Iris pigment epithelial cell (primary cell): ENCODE results near the gene PRRG4.
"Not testable (repeated sequence)": the region's sequence is repeated elsewhere in the genome, so short reads cannot be mapped to it uniquely, and the experiment has no call there.

Experiments
- DNase-seq: peaks from one replicate; pipeline ENCODE4 v3.0.0-alpha.2; 2011; ENCODE audit warnings: low read depth

Gene PRRG4

DNA sequence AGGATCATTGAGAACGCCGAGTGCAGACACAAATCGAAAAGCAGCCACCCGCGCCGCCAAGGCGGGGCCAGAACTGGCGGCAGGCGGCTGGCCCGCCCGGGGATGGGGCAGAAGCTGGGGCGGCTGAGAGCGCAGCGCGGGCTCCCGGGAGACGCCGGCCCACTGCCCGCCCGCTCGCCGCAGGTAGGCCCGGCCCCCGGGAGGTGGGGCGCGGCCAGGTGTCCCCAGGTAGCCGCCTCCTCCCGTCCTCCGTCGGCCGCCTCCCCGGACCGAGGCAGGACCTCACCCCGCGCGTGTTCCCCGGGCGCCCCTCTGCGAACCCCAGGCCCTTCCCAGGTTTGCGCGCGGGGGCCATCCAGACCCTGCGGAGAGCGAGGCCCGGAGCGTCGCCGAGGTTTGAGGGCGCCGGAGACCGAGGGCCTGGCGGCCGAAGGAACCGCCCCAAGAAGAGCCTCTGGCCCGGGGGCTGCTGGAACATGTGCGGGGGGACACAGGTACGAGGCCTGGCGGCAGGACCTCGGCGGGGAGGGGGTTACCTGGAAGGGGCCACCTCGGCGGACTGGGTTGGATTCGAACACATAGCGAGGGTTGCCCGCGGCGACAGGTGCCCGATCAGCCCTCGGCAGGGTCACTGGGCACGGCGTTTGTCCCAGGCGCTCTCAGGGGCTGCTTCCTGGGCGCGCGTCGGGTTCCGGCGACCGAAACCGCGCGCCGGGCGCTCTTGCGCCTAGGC lies at the start of gene PRRG4:
Gene PRRG4 (plus strand): TSS at position 248 of the 733 bp plus-strand sequence. CDS start 603 bp downstream, outside the sequence.
- peak; percentile 26 for DNase-seq

DNA sequence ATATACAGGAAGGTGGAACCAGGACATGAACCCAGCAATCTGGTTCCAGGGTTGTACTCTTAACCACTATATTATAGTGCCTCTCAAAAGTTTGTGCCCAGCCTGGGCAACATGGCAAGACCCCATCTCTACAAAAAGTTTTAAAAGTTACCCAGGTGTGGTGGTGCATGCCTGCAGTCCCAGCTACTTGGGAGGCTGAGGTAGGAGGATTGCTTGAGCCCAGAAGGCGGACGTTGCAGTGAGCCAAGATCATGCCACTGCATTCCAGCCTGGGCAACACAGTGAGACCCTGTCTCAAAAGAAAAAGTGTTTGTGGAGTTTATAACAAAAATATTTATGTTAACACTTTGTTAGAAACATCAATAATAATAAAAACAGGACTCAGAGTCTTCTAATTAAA lies 48.9 kb upstream of the PRRG4 start:
- DNase-seq, result not testable (repeated sequence)

DNA sequence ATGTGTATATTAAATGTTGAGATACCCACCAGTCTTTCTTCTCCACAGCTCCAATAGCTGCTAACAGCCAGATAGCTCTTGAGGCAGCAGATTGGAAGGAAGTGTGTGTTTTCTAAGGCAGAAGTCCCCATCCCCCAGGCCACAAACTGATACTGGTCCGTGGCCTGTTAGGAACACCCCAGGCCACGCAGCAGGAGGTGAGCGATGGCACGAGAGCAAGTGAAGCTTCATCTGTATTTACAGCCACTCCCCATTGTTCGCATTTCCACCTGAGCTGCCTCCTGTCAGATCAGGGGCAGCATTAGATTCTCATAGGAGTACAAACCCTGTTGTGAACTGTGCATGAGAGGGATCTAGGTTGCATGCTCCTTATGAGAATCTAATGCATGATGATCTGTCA lies 48.0 kb upstream of the PRRG4 start:
- no peak for DNase-seq

DNA sequence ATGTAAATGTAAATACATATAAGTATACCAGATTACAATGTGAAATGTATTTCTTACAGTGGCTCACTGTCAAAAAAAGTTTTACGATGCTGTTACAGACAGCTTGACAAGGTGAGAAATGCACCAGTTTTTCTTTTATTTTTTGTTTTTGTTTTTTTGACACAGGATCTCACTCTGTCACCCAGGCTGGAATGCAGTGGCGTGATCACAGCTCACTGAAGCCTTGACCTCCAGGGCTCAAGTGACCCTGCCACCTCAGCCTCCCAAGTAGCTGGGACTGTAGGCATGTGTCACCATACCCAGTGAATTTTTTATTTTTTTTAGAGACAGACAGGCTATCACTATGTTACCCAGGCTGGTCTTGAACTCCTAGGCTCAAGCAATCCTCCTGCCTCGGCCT lies 44.5 kb upstream of the PRRG4 start:
- no peak for DNase-seq

DNA sequence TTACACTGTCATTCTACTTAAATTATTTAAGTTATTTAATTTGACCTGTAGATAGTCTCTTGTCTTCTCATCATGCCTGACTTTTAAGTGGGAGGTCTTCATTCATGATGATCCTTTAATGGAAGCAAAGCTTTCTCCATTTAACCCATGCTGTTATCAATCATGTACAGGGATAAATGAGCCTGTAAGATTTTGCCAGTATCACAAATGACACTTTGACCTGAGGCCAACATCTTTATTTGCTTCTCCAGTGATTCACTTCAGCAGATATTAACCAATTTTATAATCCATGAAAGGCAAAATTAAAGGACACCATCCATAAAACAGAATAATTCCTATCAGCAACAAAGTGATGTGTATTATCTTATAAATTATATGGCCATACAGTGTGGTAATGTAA lies 42.9 kb upstream of the PRRG4 start:
- DNase-seq, result no peak

DNA sequence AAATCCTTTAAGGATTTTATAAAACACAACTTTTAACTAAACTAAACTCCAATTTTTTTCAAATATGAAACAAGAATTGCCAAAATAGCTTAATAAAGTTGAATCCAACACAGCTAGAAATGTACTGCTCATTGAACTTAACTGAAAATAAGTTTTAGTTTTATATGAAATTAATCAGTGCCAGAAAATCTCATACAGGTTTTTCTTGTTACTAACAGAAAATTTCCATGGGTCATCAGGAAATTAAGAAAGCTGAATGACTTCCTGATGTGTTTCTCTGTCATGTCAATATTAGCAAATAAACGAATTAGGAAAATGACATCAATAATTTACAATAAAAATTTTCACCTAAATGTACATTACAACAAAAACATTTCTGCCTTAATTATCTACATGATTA lies 38.8 kb upstream of the PRRG4 start:
- no peak for DNase-seq

DNA sequence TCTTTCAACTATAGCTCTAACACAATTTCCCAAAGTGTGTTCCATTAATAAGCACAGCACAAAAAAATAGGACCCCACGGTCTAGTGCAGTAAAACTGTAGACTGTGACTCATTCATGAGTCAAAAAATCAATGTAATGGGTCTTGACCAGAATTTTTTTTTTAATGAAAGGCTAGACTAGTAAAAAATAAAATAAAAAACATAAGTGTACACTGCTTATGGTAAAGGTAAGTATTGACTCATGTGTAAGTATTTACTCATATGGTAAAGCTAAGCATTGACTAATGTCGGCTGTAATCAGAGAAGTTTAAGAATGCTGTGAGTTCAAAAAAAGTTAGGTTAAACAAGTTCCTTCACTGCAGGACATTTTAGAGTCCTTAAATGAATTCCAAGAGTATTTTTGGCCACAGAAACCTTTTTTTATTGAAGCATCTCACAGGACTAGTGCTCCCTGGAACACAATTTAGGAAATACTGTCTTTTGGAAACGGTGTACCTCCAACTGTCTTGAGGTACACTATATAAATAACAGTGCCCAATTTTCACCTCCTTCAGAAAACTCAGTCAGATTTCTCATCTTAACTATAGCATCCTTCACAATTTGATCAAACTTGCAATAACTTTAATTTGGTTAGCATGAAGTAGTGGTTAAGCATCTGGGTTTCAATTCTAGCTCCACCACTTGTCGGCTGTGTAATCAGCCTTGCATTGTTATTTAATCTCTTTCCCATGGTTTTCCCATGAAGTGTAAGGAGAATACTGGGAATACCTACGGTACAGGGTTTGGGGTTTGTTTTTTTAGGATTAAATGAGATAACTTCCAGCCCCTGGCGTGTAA lies 37.4 kb upstream of the PRRG4 start:
- no peak for DNase-seq

DNA sequence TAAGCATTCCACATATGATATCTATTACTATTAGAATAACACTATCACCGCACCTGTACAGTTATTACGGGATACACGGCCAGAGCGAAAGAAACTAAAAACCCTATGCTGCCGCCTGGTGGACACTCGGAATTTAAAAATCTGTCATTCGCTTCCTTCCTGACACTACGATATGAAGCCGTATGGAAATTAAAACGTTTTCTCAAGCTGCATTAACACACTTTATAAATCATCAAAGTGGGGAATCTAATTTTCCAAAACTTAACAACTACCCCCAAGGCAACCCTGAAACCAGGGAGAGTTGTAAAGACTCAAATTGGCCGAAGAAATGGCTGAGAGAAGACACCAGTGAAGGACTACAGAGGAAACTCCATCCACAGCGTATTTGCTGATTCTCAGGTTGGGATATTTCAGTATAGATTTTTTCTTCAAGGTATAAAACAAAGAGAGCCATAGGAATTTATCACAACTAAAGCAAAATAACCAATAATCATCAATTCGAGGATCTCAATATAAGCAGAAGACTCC lies 36.7 kb upstream of the PRRG4 start:
- peak; percentile 28 for DNase-seq

DNA sequence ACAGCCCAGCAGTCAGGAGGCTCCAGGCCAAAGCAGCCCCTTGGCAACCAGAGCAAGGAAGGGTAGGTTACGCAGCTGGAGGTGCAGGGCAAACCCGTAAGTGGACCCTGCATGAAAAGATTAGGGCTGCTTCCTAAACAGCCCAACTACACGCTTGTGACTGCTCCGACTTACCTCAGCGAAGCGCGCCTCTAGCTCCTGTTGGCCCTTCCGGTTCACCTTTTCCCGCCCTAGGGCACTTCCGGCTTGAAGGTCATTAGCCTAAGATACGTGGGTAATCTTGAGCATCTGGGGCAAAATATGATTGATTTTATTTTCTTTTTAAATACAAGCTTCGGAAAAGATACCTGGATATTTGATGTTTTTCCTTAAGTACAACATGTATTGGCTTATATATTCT lies 35.3 kb upstream of the PRRG4 start, which contains the start of gene CCDC73:
Gene CCDC73 (minus strand): TSS at position 224 of the 400 bp plus-strand sequence. CDS start 34,419 bp downstream, outside the sequence.
- no peak for DNase-seq

DNA sequence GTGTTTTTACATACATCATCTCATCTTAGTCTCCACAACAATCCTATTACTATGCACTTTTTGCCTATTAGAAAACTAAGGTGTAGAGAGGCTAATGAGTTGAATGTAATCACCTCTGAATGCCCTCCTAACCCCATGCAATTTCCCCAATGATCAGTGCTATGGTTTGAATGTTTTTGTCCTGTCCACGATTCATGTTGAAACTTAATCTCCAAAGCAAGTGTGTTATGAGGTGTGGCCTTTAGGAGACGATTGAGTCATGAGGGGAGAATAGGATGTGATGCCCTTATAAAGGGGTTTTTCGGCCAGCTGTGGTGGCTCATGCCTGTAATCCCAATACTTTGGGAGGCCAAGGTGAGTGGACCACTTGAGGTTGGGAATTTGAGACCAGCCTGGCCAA lies 33.3 kb upstream of the PRRG4 start:
- no peak for DNase-seq

DNA sequence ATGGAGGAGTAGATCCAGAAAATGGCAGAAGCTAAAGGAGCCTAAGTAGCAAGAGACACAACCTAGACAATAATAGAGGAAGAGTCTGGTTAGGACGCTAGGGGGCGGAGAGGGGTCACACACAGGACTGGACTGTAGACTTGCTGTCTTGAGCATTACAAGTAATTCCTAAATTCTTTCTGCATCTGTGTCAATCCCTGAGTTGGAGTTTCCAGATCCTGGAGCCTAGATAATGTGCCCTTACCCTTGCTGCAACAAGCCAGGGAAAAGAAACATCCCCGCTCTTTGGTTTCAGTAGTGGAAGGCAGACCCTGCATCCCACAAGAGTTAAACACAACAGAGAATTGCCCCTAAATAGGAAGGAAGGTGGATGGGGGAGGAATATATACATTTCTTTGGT lies 20.4 kb upstream of the PRRG4 start:
- peak; percentile 79 for DNase-seq

DNA sequence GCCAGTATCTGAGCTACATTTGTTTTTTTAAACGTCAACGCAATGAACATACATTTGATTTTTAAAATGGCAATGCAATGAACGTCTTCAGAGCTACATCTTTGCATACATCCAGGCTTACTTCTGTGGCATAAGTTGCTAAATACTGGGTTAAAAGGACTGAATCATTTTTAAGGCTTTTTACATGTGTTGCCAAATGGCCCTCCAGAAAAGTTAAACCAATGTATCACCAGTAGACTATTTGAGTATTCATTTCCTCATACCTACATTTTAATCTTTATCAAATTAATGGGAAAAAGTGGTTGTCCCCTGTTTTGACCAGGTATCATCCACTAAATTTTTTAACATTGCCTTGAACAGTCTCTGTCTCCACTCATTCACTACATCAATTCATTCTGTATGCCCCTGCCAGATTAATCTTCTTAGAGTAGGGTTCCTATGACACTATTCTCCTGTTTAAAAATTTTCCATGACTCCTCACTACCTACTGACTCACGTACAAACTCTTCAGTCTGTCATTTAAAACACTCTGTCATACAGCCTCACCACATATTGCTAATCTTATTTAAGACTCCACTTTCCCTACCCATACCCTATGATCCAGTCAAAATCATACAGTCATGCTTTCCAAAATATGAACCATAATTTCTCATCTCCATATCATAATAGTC lies 12.4 kb upstream of the PRRG4 start:
- no peak for DNase-seq

DNA sequence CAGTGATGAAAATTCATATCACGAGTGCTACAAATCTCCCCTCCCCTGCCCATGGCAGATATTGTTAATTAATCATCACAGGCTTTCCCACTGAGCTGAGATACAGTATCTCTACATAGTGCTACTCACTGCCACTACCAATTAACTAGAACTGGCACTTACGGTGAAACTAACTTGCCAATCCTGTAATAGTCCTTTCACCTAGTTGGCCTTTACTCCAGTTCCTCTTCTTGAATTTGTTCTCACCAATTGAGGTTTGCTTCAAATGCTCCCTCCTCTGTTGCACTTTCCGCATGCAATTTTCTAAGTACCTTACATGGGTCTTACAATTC lies 11.9 kb upstream of the PRRG4 start:
- no peak for DNase-seq

DNA sequence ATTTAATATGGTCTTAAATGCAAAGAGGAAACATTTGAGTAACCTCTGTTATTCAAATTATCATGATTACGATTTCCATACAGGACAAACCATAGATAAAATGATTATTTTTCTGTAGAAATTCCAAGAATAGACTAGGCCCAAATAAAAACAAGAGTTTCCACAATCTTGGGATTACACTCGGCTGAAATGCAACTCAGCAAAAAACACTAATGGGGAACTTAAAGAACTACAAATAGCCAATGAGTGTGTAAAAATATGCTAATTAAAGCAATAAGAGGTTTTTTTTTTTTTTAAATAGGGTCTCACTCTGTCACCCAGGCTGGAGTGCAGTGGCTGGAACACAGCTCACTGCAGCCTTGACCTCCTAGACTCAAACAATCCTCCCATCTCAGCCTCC lies 10.5 kb upstream of the PRRG4 start:
- DNase-seq, result no peak

DNA sequence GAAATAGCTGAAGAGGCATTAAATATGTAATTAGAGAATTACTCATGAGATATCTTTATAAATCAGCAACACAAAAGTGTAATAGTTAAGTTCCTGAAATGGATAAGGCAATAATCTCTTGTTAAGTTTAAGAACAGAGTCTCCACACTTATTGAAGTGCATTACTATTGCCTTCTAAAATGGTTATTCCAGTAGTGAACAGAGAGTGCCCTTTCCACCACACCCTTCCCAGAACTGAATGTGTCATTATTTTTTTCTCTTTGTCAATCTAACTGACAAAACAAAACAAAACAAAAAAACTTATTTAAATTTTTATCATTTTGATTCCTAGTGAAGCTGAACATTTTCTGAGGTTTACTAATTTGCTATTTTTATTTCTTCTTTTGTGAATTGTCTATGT lies 9.2 kb upstream of the PRRG4 start:
- no peak for DNase-seq

DNA sequence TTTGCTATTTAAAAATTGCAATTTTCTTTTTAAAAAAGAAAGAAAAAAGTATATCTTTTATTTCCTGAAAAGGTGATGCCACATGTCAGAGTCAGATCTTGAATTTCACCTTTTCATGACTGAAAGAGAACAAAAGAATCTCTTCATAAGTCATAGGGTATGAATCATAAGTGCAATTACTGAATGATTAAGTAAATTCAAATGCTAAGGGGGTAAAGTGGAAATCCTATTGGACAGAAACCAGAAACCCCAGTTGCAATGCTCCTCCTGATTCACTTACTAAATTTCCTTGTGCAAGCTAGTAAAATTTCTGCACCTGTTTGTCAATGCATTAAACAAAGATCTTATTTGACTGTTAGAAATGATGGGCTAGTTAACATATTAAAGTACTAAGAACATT lies 8.2 kb upstream of the PRRG4 start:
- peak; percentile 4 for DNase-seq

DNA sequence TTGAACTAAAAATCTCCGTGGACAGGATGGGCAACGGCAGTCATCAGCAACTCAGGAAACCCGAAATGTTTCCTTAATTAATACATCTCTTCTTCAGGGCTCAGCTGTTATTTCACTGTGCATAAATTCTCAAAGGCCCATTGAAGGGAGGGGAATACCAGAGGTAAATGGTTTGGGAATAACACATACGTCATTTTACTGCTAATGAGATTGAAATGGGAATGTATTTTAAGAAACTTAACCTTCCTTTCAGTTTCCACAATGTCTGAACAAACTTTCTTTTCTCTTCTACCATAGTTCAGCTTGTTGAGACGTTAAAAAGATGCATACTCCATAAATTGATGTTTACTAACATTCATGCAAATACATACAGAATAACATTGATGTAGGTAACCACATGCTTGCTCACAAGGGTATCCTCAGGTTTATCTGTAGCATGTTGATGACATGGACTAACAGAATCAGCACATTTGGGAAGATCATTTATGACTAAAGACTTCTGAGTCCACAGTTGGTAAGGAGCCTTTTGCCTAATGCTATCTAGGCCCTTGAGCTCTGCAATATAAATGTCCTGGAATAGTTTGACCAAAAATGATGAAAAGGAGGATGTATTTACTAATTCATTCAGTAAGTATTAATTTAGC lies 7.7 kb upstream of the PRRG4 start:
- no peak for DNase-seq

DNA sequence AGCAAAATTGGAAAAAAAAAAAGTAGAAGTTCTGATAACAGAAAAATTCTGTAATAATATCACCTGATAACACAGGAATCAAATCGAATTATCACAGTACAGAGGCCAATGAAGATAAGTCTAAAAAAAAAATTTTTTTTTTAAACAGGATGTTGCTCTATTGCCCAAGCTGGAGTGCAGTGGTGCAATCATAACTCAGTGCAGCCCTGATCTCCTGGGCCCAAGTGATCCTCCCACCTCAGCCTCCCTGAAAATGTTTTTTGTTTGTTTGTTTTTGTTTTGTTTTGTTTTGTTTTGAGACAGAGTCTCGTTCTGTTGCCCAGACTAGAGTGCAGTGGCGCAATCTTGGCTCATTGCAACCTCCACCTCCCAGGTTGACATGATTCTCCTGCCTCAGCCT lies 6.1 kb upstream of the PRRG4 start:
- not testable (repeated sequence) for DNase-seq

DNA sequence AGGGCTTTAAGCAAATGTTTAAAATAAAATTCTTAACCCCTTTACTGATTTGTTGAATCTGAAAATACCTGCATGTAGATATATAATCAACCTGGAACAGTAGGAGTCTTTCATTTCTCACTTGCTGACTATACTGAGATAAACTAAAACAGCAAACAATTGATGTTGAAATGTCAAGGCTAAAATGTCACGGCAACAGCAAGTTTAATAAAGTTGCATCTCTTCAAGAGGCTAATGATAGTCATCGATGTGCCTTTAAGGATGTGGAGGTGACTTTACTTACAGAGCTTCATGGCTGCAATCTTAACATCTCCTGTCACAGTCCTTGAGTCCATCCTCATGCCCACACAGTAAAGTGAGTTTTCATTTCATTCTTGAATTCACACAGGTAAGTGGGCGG lies 3.6 kb upstream of the PRRG4 start:
- no peak for DNase-seq

DNA sequence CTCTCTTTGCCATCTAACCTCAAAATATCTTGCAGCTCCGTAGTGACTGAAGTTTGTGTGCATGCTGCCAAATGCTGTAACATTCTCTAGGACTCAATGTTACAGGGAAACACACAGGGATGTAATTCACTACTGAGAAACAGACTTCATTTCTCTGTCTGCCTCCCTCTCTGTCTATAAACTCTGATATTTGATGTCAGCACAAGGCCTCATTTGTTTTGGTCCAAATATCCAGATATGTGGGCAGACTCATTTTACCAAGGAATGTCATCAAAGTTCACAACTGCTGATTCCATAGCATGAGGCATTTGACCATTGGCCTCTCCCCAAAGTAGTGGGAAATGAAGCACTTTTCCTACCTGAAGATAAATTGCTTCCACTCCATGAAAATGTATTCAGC lies 2.5 kb upstream of the PRRG4 start:
- DNase-seq, result no peak

DNA sequence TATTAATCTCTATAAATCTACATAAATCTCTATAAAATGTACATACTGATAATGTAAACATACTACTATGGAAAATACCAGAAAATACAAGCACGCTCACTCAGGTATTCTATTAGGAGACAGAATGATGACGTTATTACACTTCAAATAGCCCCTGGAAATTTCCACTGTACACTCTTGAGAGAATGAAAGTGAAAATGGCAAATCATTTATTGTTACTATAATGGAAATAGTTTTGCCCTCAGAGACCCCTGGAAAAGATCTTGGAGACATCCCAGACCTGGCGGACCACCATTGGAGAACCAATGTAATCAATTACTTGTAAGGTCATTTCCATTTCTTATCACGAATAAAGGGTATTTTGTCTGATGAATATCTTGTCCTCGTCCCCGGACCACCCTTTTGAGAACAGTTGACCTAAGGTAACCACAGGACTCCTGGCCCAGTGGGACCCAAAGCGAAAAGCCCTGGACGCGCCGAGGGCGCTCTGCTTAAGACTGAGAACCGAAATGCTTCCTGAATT lies 509 bp upstream of the PRRG4 start:
- peak; percentile 6 for DNase-seq

DNA sequence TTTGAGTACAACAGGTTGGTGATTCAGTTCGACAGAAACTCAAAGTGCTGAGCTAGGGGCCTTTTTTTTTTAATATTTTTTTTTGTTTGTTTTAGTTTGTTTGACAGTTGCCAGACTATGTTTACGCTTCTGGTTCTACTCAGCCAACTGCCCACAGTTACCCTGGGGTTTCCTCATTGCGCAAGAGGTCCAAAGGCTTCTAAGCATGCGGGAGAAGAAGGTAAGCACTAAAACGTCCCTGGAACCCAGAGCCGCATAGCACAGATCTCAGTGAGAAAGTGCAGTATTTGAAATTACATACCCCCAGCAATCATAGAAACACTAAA lies 649 bp downstream of the PRRG4 start:
- DNase-seq, result peak; percentile 6
